HepG2 (cell line): ENCODE measurements around the gene CSNK1G1. TPM values are rescaled to one million over a fixed set of nuclear protein-coding genes. Genes with fewer than 3 reads are reported as not detected.

Experiments used
- ATAC-seq: fragments of 200-7000 bp; cut with Tn5 transposase; 3 replicates; pipeline ENCODE4 v1.9.1; 2020; ENCODE audit warnings: mild to moderate bottlenecking, moderate library complexity
- BruUV-seq: library from RNA; stranded (reverse); fragments of 400-500 nt; replicated peaks from 2 replicates; lab custom pipeline; 2021; lab: Mats Ljungman, UMichigan
- CTCF ChIA-PET: fragments of 300-600 bp; formaldehyde crosslinking; extraction: SDS; loops from one replicate; lab custom pipeline; 2021; ENCODE audit warnings: low total read pairs, inconsistent platforms, low intra/inter-chr PET ratio; lab: Yijun Ruan, JAX
- POLR2A ChIA-PET: fragments of 350-600 bp; sonication (Branson Sonifier 250); formaldehyde crosslinking; loops from one replicate; lab custom pipeline; 2020; ENCODE audit warnings: antibody characterized with exemption, inconsistent platforms; lab: Yijun Ruan, JAX
- DNase-seq: peaks from one replicate; pipeline ENCODE4 v3.0.0-alpha.2; 2015; ENCODE audit warnings: low spot score
- FAIRE-seq: peaks from 3 replicates; lab custom pipeline; 2011; peaks lifted over from hg19 to GRCh38; lab: Jason Lieb, UNC
- H2AFZ ChIP-seq: one replicate; pipeline ENCODE4 v1.6.1; 2011; ENCODE audit warnings: low read length, inconsistent platforms
- H3K27ac ChIP-seq: fragments of 300-600 bp; 3 replicates; pipeline ENCODE4 v1.8.0; 2011; ENCODE audit warnings: mixed run types, mild to moderate bottlenecking, mixed read lengths, low read length, inconsistent platforms; ENCODE audit not compliant: insufficient read depth; ENCODE audit errors: extremely low read length
- H3K27me3 ChIP-seq, 2 experiments: fragments of 200-600 bp in 1 of 2; 2 replicates in 1 of 2; 3 replicates in 1 of 2; pipeline versions ENCODE4 v1.6.0 to v1.8.0; 2011; ENCODE audit warnings: low read length in 2 of 2, mild to moderate bottlenecking in 2 of 2, moderate library complexity in 2 of 2, inconsistent platforms in 1 of 2; ENCODE audit not compliant: insufficient read depth in 2 of 2, control insufficient read depth in 1 of 2
- H3K36me3 ChIP-seq, 2 experiments: fragments of 200-600 bp in 1 of 2; replicated peaks in 1 of 2; 2 replicates in 1 of 2; 3 replicates in 1 of 2; pipeline versions ENCODE4 v1.5.1 to v1.8.0; 2011; ENCODE audit warnings: low read length in 2 of 2, inconsistent platforms in 1 of 2; ENCODE audit not compliant: insufficient read depth in 2 of 2, control insufficient read depth in 1 of 2
- H3K4me1 ChIP-seq: 2 replicates; pipeline ENCODE4 v1.5.1; 2012; ENCODE audit warnings: low read length, inconsistent platforms; ENCODE audit not compliant: insufficient read depth
- H3K4me2 ChIP-seq: 2 replicates; pipeline ENCODE4 v1.6.0; 2011; ENCODE audit warnings: low read depth, low read length, inconsistent platforms
- H3K4me3 ChIP-seq, 3 experiments: fragments of 200-600 bp in 1 of 3; sonication (generic), shearing (Covaris generic) in 1 of 3; replicated peaks in 1 of 3; 2 replicates each; pipeline ENCODE4 v1.5.1; 2011 to 2016; ENCODE audit warnings: low read length in 3 of 3, inconsistent platforms in 2 of 3, low read depth in 2 of 3, mild to moderate bottlenecking in 2 of 3, control low read depth in 1 of 3, mixed read lengths in 1 of 3; ENCODE audit not compliant: insufficient read depth in 1 of 3
- H3K79me2 ChIP-seq: one replicate; pipeline ENCODE4 v1.6.1; 2011; ENCODE audit warnings: low read length, inconsistent platforms; ENCODE audit not compliant: insufficient read depth
- H3K9ac ChIP-seq: 2 replicates; pipeline ENCODE4 v1.6.0; 2011; ENCODE audit warnings: mild to moderate bottlenecking, low read depth, low read length, inconsistent platforms; ENCODE audit not compliant: insufficient read depth
- H3K9me3 ChIP-seq: 2 replicates; pipeline ENCODE4 v1.5.1; 2012; ENCODE audit warnings: mild to moderate bottlenecking, low read length
- H4K20me1 ChIP-seq: 2 replicates; pipeline ENCODE4 v1.6.0; 2011; ENCODE audit warnings: inconsistent platforms, mild to moderate bottlenecking, low read length, moderate library complexity; ENCODE audit not compliant: insufficient read depth
- GTF2F1 ChIP-seq: fragments of 150-350 bp; IDR thresholded peaks from 2 replicates; pipeline ENCODE4 v1.6.1; 2014; ENCODE audit warnings: low read length
- JUNB ChIP-seq: sonication (generic); formaldehyde crosslinking; IDR thresholded peaks from 2 replicates; pipeline ENCODE4 v1.8.0; 2022; ENCODE audit warnings: missing genetic modification reagents, mild to moderate bottlenecking, borderline replicate concordance
- PAXIP1 ChIP-seq: sonication (generic); formaldehyde crosslinking; conservative IDR thresholded peaks from 2 replicates; pipeline ENCODE4 v1.4.0; 2020; ENCODE audit warnings: mild to moderate bottlenecking, missing genetic modification reagents, moderate library complexity
- RBM39 ChIP-seq: fragments of 200-400 bp; formaldehyde crosslinking; IDR thresholded peaks from one replicate; pipeline ENCODE4 v1.6.1; 2018; ENCODE audit warnings: antibody characterized with exemption, mild to moderate bottlenecking, low read depth, low read length; ENCODE audit not compliant: poor library complexity, severe bottlenecking
- REST ChIP-seq, 2 experiments: IDR thresholded peaks; 2 replicates each; pipeline ENCODE4 v1.6.1; 2011 to 2012; ENCODE audit warnings: low read length in 2 of 2, borderline replicate concordance in 1 of 2, low read depth in 1 of 2, mild to moderate bottlenecking in 1 of 2, moderate library complexity in 1 of 2
- U2AF2 ChIP-seq: fragments of 200-400 bp; formaldehyde crosslinking; IDR thresholded peaks from 2 replicates; pipeline ENCODE4 v1.6.1; 2017; ENCODE audit warnings: low read depth, mild to moderate bottlenecking, low read length
- WIZ ChIP-seq: sonication (generic); formaldehyde crosslinking; IDR thresholded peaks from 2 replicates; pipeline ENCODE4 v1.5.1; 2020; ENCODE audit warnings: mild to moderate bottlenecking, missing genetic modification reagents
- ZBTB34 ChIP-seq: sonication (generic); formaldehyde crosslinking; IDR thresholded peaks from 2 replicates; pipeline ENCODE4 v1.8.0; 2022; ENCODE audit warnings: mild to moderate bottlenecking, missing genetic modification reagents
- ZNF17 ChIP-seq: sonication (generic); formaldehyde crosslinking; IDR thresholded peaks from 2 replicates; pipeline ENCODE4 v1.5.0; 2020; ENCODE audit warnings: mild to moderate bottlenecking, missing genetic modification reagents
- ZNF430 ChIP-seq: sonication (generic); formaldehyde crosslinking; IDR thresholded peaks from 2 replicates; pipeline ENCODE4 v1.9.0; 2021; ENCODE audit warnings: mild to moderate bottlenecking, missing genetic modification reagents
- WGBS: methylation state at CpG from one replicate; pipeline ENCODE4 v1.1.6; 2017; ENCODE audit warnings: low lambda C conversion rate; 5-methylcytosine and 5-hydroxymethylcytosine counted together
- in situ Hi-C: cut with HindIII; loops from 2 replicates; pipeline ENCODE4 v1.10.0; 2017; ENCODE audit warnings: low pct_unique_long_range_greater_than_20kb; ENCODE audit not compliant: extremely low pct_ligation_motif_present
- intact Hi-C: fragments of 100-400 bp; cut with micrococcal nuclease; formaldehyde crosslinking; loops from one replicate; pipeline ENCODE4 v1.10.0; 2022; ENCODE audit not compliant: unreplicated experiment
- polyA plus RNA-seq, 8 experiments: library from polyadenylated mRNA; depleted of rRNA in 3 of 8; stranded (reverse) in 7 of 8; unstranded in 1 of 8; fragments of >200 nt; fragmentation: Illumina TruSeq in 4 of 8; extraction: Trizol in 4 of 8; gene quantifications; 2 replicates each; pipeline versions ENCODE4 v1.2.1 to v1.2.3, GENCODE V29; 2011 to 2016; ENCODE audit warnings: low read depth in 4 of 8, missing spikeins in 1 of 8, mixed read lengths in 1 of 8; ENCODE audit not compliant: insufficient read depth in 1 of 8
- total RNA-seq, 5 experiments: library from RNA; depleted of rRNA; stranded (reverse); fragments of >200 nt; fragmentation: Illumina TruSeq; extraction: Trizol; gene quantifications; 2 replicates each; pipeline ENCODE4 v1.2.3, GENCODE V29; 2016; ENCODE audit warnings: low read depth in 1 of 5

Gene CSNK1G1
- total and polyA plus RNA-seq, 2 of the 13 experiments (the other 11 are each of a cell fraction or from before 2014, with no cell fraction given), result 8.5 to 12.6 TPM

GRCh38 chr15:64333986-64334929 is 21.7 kb downstream of the CSNK1G1 start:
- ATAC-seq (no peak), FAIRE-seq (no peak)
- Histone ChIP-seq H3K9me3 (no peaks in the 10 kb centered on the region), H3K9ac (no peak overlapping the region), H3K27ac (no peak overlapping the region), H3K36me3 (peaks cover 0 to 4% of the 10 kb centered on the region in 2 experiments; a peak in 1 of 5 replicates), H3K79me2 (peaks cover 8% of the 10 kb centered on the region)
- intact Hi-C loops, result no loop called here
- TF ChIP-seq U2AF2 (no peak), ZNF430 (CRISPR knock-in tag) (no peak), RBM39 (no peak), WIZ (CRISPR knock-in tag) (no peak), PAXIP1 (CRISPR knock-in tag) (no peak), GTF2F1 (no peak), REST (IDR thresholded peaks at IDR 0.05; ENCODE audit: borderline replicate concordance in 1 of 2, low read depth in 1 of 2, low read length in 2 of 2) (no peak), ZBTB34 (CRISPR knock-in tag) (no peak), ZNF17 (CRISPR knock-in tag) (no peak), JUNB (no peak)
- TF ChIP-seq, all 625 proteins: peak for 0
- DNase-seq, result no peak
- Histone ChIP-seq H3K27me3 (no peaks in the 10 kb centered on the region), H2AFZ (no peak overlapping the region), H3K4me3 (no peak overlapping the region), H4K20me1 (no peaks in the 10 kb centered on the region), H3K4me2 (no peak overlapping the region), H3K4me1 (no peaks in the 10 kb centered on the region)
- 88% methylated on average over 9 of the region's 9 CpGs for WGBS
- ChIA-PET POLR2A (no interaction called here), CTCF (no interaction called here)
- in situ Hi-C loops, result no loop called here
- BruUV-seq, result no TSS peak
